DND-41 (cell line): ENCODE data around the gene KRT1.

ENCODE experiments used
- ATAC-seq: fragments of 200-7000 bp; cut with Tn5 transposase; 3 replicates; pipeline ENCODE4 v1.9.1; 2021; ENCODE audit warnings: low read depth; ENCODE audit not compliant: insufficient read depth
- DNase-seq: peaks from one replicate; pipeline ENCODE4 v3.0.0-alpha.2; 2020
- H2AFZ ChIP-seq: 2 replicates; pipeline ENCODE4 v1.6.0; 2012; ENCODE audit warnings: low read depth, low read length
- H3K27ac ChIP-seq: 2 replicates; pipeline ENCODE4 v1.5.1; 2012; ENCODE audit warnings: low read length, inconsistent platforms
- H3K27me3 ChIP-seq: fragments of 200-600 bp; sonication (generic); 2 replicates; pipeline ENCODE4 v1.6.0; 2012; ENCODE audit warnings: low read length, mild to moderate bottlenecking, inconsistent platforms; ENCODE audit not compliant: insufficient read depth, poor library complexity
- H3K36me3 ChIP-seq: 2 replicates; pipeline ENCODE4 v1.5.1; 2012; ENCODE audit warnings: low read length, inconsistent platforms; ENCODE audit not compliant: insufficient read depth
- H3K4me1 ChIP-seq: 2 replicates; pipeline ENCODE4 v1.5.1; 2012; ENCODE audit warnings: mild to moderate bottlenecking, low read length; ENCODE audit not compliant: insufficient read depth
- H3K4me2 ChIP-seq: 2 replicates; pipeline ENCODE4 v1.6.0; 2012; ENCODE audit warnings: mild to moderate bottlenecking, moderate library complexity, low read length, inconsistent platforms; ENCODE audit not compliant: insufficient read depth
- H3K4me3 ChIP-seq, 2 experiments: fragments of 200-600 bp in 1 of 2; shearing (Covaris generic) in 1 of 2; 2 replicates each; pipeline ENCODE4 v1.5.1; 2012 to 2016; ENCODE audit warnings: inconsistent platforms in 2 of 2, low read length in 2 of 2, mild to moderate bottlenecking in 2 of 2, low read depth in 1 of 2, moderate library complexity in 1 of 2
- H3K79me2 ChIP-seq: 2 replicates; pipeline ENCODE4 v1.6.0; 2012; ENCODE audit warnings: low read length, inconsistent platforms; ENCODE audit not compliant: insufficient read depth
- H3K9ac ChIP-seq: 2 replicates; pipeline ENCODE4 v1.6.0; 2012; ENCODE audit warnings: low read depth, mild to moderate bottlenecking, inconsistent platforms, low read length, moderate library complexity
- H3K9me3 ChIP-seq: 2 replicates; pipeline ENCODE4 v1.5.1; 2012; ENCODE audit warnings: low read length, moderate library complexity, mild to moderate bottlenecking, inconsistent platforms; ENCODE audit not compliant: insufficient read depth, severe bottlenecking
- H4K20me1 ChIP-seq: 2 replicates; pipeline ENCODE4 v1.6.0; 2012; ENCODE audit warnings: low read length; ENCODE audit not compliant: insufficient read depth
- EZH2 ChIP-seq: IDR thresholded peaks from 3 replicates; pipeline ENCODE4 v1.6.1; 2012; ENCODE audit warnings: borderline replicate concordance, low read depth, mild to moderate bottlenecking, moderate library complexity, low read length, inconsistent platforms; ENCODE audit not compliant: severe bottlenecking
- TF ChIP-seq, protein P1 (sequence below): IDR thresholded peaks from 2 replicates; pipeline ENCODE4 v1.5.1; 2012; ENCODE audit warnings: borderline replicate concordance, low read length, moderate library complexity, mild to moderate bottlenecking; ENCODE audit not compliant: poor library complexity, severe bottlenecking; ENCODE audit errors: extremely low read depth

The KRT1 gene

DNA sequence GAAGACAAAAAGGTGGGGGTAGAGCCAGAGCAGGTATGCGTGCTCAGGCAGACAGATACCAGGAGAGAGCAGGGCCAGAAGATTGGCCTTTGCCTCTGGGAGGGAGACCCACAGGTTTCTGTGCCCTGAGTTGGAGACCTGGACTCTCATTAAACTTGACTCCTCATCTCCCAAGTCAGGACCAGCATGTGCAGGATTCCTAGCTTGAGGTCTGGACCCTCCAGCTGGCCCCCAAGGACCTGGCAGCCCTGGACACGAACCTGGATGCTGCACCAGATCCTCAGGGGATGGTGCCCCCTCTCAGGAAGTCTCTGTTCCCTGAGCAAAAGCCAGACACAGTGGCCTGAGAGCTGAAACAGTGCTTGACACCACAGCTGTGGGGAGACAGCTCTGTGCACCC is 51.4 kb downstream of the KRT1 start:
- no peak overlapping the region for H2AFZ ChIP-seq
- no peak overlapping the region for H3K4me2 ChIP-seq
- DNase-seq (no peak), ATAC-seq (no peak)
- no peaks in the 10 kb centered on the region for H3K36me3 ChIP-seq
- TF ChIP-seq, protein P1, sequence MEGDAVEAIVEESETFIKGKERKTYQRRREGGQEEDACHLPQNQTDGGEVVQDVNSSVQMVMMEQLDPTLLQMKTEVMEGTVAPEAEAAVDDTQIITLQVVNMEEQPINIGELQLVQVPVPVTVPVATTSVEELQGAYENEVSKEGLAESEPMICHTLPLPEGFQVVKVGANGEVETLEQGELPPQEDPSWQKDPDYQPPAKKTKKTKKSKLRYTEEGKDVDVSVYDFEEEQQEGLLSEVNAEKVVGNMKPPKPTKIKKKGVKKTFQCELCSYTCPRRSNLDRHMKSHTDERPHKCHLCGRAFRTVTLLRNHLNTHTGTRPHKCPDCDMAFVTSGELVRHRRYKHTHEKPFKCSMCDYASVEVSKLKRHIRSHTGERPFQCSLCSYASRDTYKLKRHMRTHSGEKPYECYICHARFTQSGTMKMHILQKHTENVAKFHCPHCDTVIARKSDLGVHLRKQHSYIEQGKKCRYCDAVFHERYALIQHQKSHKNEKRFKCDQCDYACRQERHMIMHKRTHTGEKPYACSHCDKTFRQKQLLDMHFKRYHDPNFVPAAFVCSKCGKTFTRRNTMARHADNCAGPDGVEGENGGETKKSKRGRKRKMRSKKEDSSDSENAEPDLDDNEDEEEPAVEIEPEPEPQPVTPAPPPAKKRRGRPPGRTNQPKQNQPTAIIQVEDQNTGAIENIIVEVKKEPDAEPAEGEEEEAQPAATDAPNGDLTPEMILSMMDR: no peak
- no peak for TF ChIP-seq EZH2
- no peaks in the 10 kb centered on the region for H3K79me2 ChIP-seq
- no peaks in the 10 kb centered on the region for H3K9me3 ChIP-seq
- no peaks in the 10 kb centered on the region for H3K4me1 ChIP-seq
- H3K27me3 ChIP-seq: no peaks in the 10 kb centered on the region
- no peak overlapping the region for H3K27ac ChIP-seq
- H4K20me1 ChIP-seq: peaks cover 3% of the 10 kb centered on the region; the same call in 1 of the 2 replicates
- no peak overlapping the region for H3K9ac ChIP-seq
- no peak overlapping the region for H3K4me3 ChIP-seq

GRCh38 chr12:52628111-52628507 is 52.1 kb downstream of the KRT1 start:
- Histone ChIP-seq H3K27me3 (no peaks in the 10 kb centered on the region), H3K4me3 (no peak overlapping the region), H3K4me2 (no peak overlapping the region), H3K36me3 (no peaks in the 10 kb centered on the region), H3K9ac (no peak overlapping the region), H2AFZ (no peak overlapping the region), H3K27ac (no peak overlapping the region), H3K79me2 (no peaks in the 10 kb centered on the region), H4K20me1 (peaks cover 3% of the 10 kb centered on the region; the same call in 1 of the 2 replicates), H3K4me1 (no peaks in the 10 kb centered on the region), H3K9me3 (no peaks in the 10 kb centered on the region)
- ATAC-seq: no peak
- TF ChIP-seq EZH2: no peak
- TF ChIP-seq, protein P1: no peak
- DNase-seq: no peak

DNA sequence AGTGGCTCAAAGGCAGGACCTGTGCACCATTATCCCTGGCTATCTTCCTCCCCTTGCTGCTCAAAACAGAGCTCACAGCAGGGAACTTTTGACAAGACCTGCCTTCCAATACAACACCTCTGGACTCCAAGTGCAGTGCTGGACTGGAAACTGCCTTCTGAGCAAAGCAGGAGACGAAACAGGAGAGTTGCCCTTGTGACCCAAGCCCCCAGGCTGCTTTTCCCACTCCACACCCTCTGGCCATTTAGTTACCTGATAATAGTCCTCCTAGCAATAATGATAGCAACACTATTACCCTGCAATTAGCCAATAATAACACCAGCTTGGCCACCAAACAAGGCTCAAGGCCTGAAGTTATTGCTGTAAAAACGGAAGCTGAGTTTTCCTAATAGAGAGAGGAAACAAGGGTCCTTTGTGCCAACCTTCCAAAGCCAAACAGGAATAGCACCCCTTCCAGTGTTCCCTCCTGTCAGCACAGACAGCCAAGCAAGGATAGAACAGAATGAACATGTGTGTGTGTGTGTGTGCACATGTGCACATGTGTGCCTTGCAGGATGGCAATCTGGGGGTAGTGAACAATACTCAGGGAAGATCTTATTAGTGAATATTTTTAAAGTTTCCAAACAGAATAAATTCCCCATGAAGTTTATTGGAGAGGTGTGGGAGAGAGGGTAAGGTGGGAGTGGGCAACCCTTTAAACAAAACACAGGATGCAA is 52.7 kb downstream of the KRT1 start:
- no peaks in the 10 kb centered on the region for H3K79me2 ChIP-seq
- DNase-seq (no peak), ATAC-seq (no peak)
- no peak overlapping the region for H3K4me3 ChIP-seq
- H2AFZ ChIP-seq: no peak overlapping the region
- H3K9me3 ChIP-seq: no peaks in the 10 kb centered on the region
- H3K27me3 ChIP-seq: no peaks in the 10 kb centered on the region
- H3K4me2 ChIP-seq: no peak overlapping the region
- H3K36me3 ChIP-seq: no peaks in the 10 kb centered on the region
- no peak overlapping the region for H3K27ac ChIP-seq
- H3K9ac ChIP-seq: no peak overlapping the region
- no peak for TF ChIP-seq EZH2
- TF ChIP-seq, protein P1: no peak
- peaks cover 3% of the 10 kb centered on the region; the same call in 1 of the 2 replicates for H4K20me1 ChIP-seq
- H3K4me1 ChIP-seq: no peaks in the 10 kb centered on the region
